Activated CD4-positive, alpha-beta T cell treated with anti-CD3 and anti-CD28 coated beads, Interleukin-2, amount 50 U/mL, for 1 hour (primary cell): ENCODE data around the gene PTCD1.
A peak's percentile ranks its signal among the peaks of the same experiment; 100 is the strongest.
"Not testable (repeated sequence)": the region's sequence is repeated elsewhere in the genome, so short reads cannot be mapped to it uniquely, and the experiment has no call there.

ENCODE experiments used
- DNase-seq: peaks from one replicate; pipeline ENCODE4 v3.0.0-alpha.2; 2020

The PTCD1 gene

GRCh38 chr7:99406557-99406956, 32.0 kb downstream of the PTCD1 start:
- no peak for DNase-seq

DNA sequence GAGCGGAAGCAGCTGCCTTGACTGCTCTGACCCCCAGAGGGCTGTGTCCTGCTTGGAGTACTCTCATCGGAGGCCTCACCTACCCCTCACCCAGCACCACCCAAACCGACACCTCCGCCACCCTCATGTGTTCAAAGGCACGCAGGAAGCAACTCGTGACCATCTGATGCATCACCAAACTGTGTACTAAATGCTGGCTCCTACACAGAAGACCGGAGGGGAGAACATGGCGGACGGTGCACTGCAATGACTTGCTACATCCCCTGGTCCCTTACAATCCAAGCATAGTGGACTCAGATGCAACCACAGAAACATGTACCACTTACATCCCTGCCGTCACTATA, 33.6 kb downstream of the PTCD1 start:
- no peak for DNase-seq

GRCh38 chr7:99404235-99404976, 34.2 kb downstream of the PTCD1 start:
- no peak for DNase-seq

DNA sequence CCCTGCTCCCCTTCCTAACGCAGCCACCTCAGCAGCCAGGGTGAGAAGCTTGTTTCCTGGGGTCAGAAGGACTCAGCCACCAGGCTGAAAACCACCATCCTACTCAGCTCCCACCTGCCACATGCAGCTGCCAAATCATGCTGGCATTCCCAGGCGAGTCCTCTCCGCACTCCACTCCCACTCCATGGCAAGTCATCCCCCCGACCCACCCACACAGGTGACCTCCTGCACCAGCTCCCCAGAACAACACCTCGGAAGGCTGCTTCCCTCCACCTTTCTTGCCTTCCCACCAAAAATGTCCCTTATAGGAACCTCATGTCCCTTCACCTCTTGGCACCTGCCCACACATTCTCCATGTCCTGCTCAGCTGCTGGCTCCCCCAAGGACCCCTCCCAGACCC, 34.8 kb downstream of the PTCD1 start:
- no peak for DNase-seq

DNA sequence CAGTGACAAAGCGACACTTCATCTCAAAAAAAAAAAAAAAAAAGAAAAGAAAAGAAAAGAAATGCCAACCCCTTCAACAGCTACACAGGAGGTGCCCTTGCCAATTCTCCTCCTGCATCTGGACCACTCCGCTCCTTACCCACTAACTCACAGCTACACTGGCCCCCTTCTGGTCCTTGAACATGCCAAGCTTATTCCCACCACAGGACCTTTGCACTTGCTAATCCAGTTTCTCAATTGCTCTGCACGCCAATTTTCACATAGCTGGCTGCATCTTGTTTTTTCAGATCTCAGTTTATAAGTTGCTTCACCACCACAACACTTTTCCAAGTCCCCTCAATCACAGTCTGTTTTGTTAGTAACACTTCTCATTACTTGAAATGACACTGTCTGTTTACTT, 35.7 kb downstream of the PTCD1 start:
- no peak for DNase-seq

DNA sequence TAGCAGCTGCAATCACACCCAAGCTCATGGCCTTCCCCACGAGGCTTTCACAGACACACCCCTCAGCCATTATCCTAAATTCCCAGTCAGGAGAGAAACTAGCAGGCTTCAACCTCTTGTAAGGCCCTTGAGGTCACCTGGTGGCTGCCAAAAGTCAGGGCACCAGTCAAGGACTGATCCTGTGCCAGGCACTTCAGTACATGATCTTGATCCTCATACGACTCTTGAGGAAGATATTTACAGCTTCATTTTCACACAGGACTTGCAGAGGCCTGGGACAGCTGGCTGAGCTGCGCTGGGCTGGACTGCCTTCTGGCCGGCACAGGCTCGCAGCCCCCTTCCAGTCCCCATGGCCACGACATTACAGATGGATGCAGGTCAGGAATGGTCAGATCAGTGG, 39.0 kb downstream of the PTCD1 start:
- DNase-seq: no peak

DNA sequence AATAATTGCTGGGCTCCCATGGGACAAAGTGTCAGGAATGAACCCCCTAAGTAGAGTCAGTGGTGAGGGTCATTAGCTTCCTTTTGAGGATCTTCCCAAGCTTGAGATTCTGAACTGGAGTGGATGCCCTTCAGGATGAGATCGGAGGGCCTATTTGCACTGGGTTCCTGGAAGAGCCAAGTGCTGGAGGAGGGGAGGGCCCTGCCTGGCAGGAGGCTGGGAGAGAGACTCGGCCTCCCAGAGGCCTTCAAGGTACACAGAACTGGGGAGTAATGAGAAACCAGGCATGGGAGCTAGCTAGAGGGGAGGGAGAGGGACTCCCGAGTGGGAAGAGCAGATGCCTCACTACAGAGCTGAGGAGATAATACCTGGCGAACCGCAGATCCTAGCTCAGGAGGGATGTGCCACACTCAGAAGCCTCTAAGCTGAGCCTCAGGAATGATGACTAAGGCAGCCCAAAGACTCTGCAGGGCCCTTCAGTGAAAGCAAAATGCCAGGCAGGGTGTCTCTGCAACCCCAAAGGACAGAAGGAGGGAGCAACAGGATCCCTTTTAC, 39.6 kb downstream of the PTCD1 start:
- no peak for DNase-seq

- no peak for DNase-seq
Measured at GRCh38 chr7:99397297-99397983, 41.2 kb downstream of the PTCD1 start.

GRCh38 chr7:99396418-99397296, 41.9 kb downstream of the PTCD1 start:
- DNase-seq: no peak

GRCh38 chr7:99395616-99396327, 42.8 kb downstream of the PTCD1 start:
- DNase-seq: no peak

DNA sequence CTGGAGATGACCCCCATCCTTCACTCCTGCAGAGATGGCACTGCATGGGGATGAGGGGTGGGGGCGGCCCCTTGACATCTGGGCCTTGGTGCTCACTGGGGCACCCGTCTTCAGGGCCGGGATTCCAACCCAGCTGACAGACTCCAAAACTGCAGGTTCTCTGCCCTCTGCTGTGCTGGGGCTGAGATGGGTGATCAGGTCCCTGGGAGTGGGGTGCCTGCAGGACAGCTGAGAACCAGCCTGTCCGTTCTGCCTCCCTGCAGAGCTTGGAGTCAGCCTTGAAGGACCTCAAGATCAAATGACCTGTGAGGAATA, 44.5 kb downstream of the PTCD1 start:
- no peak for DNase-seq

DNA sequence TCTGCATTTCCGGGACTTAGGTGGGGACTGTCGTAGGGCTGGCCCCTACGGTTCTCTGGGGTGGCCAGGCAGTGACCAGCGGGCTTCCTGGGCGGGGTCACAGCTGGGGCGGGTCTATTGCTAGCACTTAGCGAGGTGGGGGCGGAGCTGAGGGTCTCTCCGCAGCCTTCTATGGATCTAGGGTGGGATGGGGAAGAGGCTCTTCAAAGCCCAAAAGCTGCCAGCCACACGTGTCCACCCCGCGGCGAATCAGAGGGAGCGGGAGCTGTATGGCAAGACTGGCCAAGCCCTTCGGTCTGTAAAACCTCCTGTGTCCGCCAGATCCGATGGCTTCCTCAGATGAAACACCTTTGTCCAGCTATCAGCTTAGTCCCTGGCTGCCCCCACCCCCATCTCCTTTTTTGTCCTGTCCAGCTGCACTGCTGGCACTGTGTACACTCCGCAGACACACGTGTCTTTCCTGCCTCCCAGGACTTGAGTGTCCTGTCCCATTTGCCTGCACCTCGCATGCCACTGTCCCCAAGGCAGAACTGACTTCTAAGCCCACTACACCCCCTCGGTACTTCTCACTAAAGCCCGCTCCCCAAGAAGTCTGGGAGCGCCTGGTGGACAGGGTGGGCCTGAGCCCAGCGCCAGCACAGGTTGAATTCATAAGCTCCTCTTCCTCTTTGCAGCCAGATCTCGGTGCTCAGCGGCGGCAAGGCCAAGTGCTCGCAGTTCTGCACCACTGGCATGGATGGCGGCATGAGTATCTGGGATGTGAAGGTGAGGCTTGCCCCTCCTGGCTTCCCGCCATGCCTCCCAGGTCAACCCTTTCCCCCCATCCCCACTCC, 45.0 kb downstream of the PTCD1 start:
- no peak for DNase-seq

- DNase-seq: peak; percentile 83
Measured at GRCh38 chr7:99392659-99393354, 45.8 kb downstream of the PTCD1 start.

GRCh38 chr7:99392046-99392445, 46.6 kb downstream of the PTCD1 start:
- no peak for DNase-seq

DNA sequence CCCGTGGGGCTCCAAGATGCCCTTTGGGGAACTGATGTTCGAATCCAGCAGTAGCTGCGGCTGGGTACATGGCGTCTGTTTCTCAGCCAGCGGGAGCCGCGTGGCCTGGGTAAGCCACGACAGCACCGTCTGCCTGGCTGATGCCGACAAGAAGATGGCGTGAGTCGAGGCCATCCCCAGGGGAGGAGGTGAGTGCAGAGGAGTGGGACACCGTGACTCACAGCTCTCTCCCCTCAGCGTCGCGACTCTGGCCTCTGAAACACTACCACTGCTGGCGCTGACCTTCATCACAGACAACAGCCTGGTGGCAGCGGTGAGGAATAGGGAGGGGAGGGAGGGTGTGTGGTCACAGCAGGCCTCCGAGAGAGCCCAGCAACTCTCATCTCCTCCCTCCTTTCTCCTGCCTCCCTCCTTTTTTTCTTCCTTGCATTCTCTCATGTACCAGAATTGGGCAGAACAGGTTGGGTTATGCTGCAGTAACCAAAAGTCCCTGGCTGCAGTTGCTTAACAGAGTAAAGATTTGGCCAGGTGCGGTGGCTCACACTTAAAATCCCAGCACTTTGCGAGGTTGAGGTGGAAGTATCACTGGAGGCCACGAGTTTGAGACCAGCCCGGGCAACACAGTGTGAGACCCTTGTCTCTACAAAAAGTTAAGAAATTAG, 47.5 kb downstream of the PTCD1 start:
- no peak for DNase-seq

DNA sequence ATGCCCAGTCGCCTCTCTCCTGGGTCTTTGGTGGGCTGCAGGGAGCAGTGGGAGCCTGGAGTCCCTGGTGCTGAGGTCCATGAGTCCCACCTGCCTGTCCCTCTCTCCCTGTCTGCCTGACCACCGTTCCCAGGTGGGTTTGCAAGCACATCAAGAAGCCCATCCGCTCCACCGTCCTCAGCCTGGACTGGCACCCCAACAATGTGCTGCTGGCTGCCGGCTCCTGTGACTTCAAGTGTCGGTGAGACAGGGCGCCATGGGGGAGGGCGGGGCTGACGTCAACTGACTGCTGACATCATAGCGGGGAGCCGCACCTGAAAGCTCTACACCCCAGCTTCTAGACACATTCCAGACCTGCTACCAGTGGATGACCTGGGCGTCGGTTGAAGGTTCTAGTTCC, 48.8 kb downstream of the PTCD1 start:
- DNase-seq: no peak

DNA sequence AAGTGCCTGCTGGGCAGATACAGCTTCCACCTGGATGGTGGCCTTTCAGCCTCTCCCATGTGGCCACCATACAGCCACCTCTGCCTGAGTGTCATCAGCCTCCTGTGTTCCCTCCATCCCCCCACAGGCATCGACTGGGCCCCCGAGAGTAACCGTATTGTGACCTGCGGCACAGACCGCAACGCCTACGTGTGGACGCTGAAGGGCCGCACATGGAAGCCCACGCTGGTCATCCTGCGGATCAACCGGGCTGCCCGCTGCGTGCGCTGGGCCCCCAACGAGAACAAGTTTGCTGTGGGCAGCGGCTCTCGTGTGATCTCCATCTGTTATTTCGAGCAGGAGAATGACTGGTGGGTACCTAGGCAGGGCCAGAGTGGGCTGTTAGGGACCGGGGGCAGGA, 50.7 kb downstream of the PTCD1 start:
- no peak for DNase-seq

- not testable (repeated sequence) for DNase-seq
Measured at GRCh38 chr7:99387239-99387635, 51.4 kb downstream of the PTCD1 start.

DNA sequence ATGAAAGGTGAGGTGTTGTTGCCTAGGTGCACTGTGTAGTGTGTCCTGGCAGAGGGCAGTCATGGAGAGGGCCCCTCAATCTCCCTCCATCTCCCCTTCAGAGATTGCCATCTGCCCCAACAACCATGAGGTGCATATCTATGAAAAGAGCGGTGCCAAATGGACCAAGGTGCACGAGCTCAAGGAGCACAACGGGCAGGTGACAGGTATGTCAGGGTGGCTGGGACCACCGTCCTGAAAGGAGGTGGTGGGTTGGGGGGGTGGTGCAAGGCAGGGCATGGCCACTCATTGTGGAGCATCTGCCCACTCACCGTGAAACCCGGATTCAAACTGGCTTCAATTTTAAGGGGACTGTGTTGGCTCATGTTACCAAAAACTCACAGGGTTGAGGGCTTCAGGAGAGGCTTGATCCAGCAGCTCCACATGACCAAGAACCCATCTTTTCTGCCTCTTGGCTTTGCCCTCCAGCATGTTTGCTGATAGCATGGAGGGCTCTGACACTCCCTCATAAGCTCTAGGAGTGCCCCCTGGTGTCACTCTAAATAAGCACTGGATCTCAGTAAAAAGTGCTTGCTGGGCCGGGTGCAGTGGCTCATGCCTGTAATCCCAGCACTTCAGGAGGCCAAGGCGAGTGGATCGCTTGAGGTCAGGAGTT, 51.9 kb downstream of the PTCD1 start:
- DNase-seq: peak; percentile 34

- no peak for DNase-seq
Measured at GRCh38 chr7:99385564-99385963, 53.0 kb downstream of the PTCD1 start.
